RWPE2 (cell line): ENCODE data around the gene DHX34.

Source experiments
- ATAC-seq: fragments of 200-7000 bp; cut with Tn5 transposase; 3 replicates; pipeline ENCODE4 v1.9.1; 2021; ENCODE audit warnings: low read depth
- DNase-seq: peaks from one replicate; pipeline ENCODE4 v3.0.0-alpha.2; 2020; ENCODE audit warnings: low spot score
- H3K27ac ChIP-seq: fragments of 450-650 bp; 2 replicates; pipeline ENCODE4 v1.5.1; 2017; ENCODE audit warnings: mild to moderate bottlenecking; ENCODE audit not compliant: poor library complexity, severe bottlenecking
- H3K27me3 ChIP-seq: fragments of 250-450 bp; sonication (Bioruptor Pico); 2 replicates; pipeline ENCODE4 v1.5.1; 2021; ENCODE audit warnings: mild to moderate bottlenecking, moderate library complexity; ENCODE audit not compliant: insufficient read depth, poor library complexity, severe bottlenecking
- H3K36me3 ChIP-seq: fragments of 250-450 bp; sonication (Bioruptor Pico); 2 replicates; pipeline ENCODE4 v1.5.1; 2020; ENCODE audit warnings: low read depth, mild to moderate bottlenecking, moderate library complexity
- H3K4me1 ChIP-seq: fragments of 250-450 bp; sonication (Bioruptor Pico); 2 replicates; pipeline ENCODE4 v1.5.1; 2021; ENCODE audit warnings: mild to moderate bottlenecking, moderate library complexity; ENCODE audit not compliant: insufficient read depth, poor library complexity, severe bottlenecking
- H3K4me3 ChIP-seq: fragments of 250-450 bp; sonication (Bioruptor Pico); 2 replicates; pipeline ENCODE4 v1.5.1; 2021; ENCODE audit warnings: mild to moderate bottlenecking, moderate library complexity; ENCODE audit not compliant: severe bottlenecking
- H3K9me3 ChIP-seq: fragments of 250-450 bp; sonication (Bioruptor Pico); 2 replicates; pipeline ENCODE4 v1.5.1; 2021; ENCODE audit warnings: mild to moderate bottlenecking, moderate library complexity; ENCODE audit not compliant: severe bottlenecking
- TF ChIP-seq, protein P1 (sequence below): fragments of 450-650 bp; IDR thresholded peaks from one replicate; pipeline ENCODE4 v1.5.1; 2017; ENCODE audit warnings: mild to moderate bottlenecking, moderate library complexity; ENCODE audit not compliant: poor library complexity, severe bottlenecking

The DHX34 gene

DNA sequence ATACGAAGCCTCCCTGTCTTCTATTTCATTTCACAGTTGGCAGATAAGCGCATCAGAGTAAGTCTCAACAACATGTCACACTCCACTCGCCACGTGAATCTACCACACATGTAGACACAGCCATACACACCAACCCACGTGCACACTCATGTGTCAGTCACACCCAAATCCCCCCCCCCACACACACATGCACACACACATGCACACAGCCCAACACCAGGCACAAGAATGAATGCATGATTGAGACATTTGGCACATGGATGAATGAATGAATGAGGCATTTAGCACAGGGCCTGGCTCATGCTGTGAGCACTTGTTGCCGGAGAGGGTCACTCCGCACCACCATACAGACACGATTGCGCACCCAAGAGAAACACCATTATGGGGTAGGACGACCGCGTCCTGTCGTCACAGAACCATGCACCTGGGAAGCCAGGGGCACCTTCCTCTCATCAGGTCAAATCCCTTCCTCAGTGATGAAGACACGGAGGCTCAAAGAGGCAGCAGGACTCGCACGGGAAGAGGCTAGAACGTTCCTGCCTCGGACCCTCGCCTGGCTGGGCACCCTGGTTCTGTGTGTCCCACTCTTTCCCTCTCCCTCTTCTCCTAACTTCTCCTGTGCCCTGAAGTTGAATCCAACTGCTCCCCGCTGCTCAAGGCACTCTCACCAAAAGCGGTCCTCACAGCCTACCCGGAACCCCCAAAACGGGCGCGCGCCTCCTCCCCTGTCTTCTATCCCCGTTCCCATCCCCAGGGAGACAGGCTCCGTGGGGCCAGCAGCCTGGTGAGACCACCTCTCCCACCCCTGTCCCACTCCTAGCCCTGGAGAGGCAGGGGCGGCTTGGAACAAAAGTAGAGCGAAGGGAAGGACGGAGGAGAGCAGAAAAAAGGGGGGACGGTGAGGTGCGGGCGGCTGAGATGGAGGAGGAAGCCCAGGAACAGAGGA, 68.9 kb downstream of the DHX34 start:
- peak overlapping the region; percentile 59 for H3K4me3 ChIP-seq

DNA sequence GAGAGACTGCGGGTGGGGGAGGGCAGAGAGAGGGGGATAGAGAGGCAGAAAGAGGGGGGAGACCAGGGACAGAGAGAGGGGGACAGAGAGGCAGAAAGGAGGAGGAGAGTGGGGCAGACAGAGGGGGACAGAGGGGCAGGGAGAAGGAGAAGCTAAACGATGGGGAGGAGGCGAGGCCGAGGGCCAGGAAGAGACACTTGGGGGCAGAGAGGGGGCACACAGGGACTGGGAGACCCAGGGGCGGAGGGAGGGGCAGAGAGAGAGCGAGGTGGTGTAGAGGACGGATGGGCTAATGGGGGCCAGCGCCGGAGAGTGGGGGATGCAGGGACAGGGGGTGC, 69.5 kb downstream of the DHX34 start:
- H3K4me3 ChIP-seq = peak overlapping the region; percentile 59
- H3K27me3 ChIP-seq = peaks cover 43% of the 10 kb centered on the region
- TF ChIP-seq, protein P1, sequence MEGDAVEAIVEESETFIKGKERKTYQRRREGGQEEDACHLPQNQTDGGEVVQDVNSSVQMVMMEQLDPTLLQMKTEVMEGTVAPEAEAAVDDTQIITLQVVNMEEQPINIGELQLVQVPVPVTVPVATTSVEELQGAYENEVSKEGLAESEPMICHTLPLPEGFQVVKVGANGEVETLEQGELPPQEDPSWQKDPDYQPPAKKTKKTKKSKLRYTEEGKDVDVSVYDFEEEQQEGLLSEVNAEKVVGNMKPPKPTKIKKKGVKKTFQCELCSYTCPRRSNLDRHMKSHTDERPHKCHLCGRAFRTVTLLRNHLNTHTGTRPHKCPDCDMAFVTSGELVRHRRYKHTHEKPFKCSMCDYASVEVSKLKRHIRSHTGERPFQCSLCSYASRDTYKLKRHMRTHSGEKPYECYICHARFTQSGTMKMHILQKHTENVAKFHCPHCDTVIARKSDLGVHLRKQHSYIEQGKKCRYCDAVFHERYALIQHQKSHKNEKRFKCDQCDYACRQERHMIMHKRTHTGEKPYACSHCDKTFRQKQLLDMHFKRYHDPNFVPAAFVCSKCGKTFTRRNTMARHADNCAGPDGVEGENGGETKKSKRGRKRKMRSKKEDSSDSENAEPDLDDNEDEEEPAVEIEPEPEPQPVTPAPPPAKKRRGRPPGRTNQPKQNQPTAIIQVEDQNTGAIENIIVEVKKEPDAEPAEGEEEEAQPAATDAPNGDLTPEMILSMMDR = no peak
- DNase-seq = no peak
- no peaks in the 10 kb centered on the region for H3K9me3 ChIP-seq
- H3K4me1 ChIP-seq = peaks cover 4% of the 10 kb centered on the region
- H3K36me3 ChIP-seq = no peaks in the 10 kb centered on the region
- no peak for ATAC-seq
- no peak overlapping the region for H3K27ac ChIP-seq

More for the DNA sequence above, 68.9 kb downstream of the DHX34 start:
- Histone ChIP-seq H3K27me3 (peaks cover 37% of the 10 kb centered on the region), H3K27ac (no peak overlapping the region), H3K36me3 (no peaks in the 10 kb centered on the region), H3K9me3 (no peaks in the 10 kb centered on the region), H3K4me1 (peaks cover 4% of the 10 kb centered on the region)
- TF ChIP-seq, protein P1 = no peak
- no peak for DNase-seq
- ATAC-seq = peak; percentile 9; the same call in 1 of the 3 replicates

DNA sequence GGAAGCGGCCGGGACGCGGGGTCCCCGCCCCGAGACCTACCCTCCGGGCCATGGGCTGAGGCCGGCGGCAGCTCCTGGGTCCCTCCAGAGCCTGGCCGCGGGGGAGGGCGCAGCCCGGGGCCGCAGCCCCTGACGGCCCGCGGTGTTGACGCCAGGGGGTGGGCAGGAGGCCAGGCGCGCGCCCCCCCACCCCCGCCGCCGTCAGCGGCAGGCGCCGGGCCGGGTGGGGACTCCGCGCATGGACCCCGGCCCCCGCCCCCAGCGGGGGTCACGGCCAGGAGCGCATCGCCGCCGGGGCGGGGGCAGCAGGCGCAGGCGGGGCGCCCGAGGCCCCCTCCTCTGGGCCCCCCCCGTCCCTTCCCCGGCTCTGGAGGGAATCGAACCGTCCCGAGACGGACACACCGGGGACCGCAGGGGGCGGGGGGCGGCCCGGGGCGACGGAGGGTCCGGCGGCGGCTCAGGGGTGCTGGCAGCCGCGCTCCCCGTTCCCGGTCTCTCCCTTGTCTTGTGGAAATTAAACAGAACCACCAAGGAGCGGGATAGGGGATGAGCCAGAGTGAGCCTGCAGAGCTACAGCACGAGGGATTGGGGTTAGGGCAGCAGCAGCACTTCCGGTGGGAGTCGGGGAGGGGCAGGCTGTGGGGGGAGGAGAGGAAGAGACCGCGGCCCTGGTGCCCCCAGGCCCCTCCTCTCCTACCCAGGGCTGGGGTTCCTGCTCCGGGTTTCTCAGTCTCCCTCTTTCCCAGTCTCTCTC, 70.1 kb downstream of the DHX34 start, which contains the start of gene MEIS3:
TSS of gene MEIS3 (minus strand) at position 498 of the 754 bp plus-strand sequence. CDS start at position 52, 446 bp downstream.
- peak within 1 kb of the TSS; percentile 59 for H3K4me3 ChIP-seq
- TF ChIP-seq, protein P1 = no peak
- ATAC-seq (peak; percentile 21; the same call in 2 of the 3 replicates), DNase-seq (no peak)
- no peaks in the 10 kb centered on the region for H3K36me3 ChIP-seq
- H3K27me3 ChIP-seq = peaks cover 48% of the 10 kb centered on the region
- H3K4me1 ChIP-seq = peaks cover 4% of the 10 kb centered on the region
- no peak within 1 kb of the TSS for H3K27ac ChIP-seq
- H3K9me3 ChIP-seq = no peaks in the 10 kb centered on the region

DNA sequence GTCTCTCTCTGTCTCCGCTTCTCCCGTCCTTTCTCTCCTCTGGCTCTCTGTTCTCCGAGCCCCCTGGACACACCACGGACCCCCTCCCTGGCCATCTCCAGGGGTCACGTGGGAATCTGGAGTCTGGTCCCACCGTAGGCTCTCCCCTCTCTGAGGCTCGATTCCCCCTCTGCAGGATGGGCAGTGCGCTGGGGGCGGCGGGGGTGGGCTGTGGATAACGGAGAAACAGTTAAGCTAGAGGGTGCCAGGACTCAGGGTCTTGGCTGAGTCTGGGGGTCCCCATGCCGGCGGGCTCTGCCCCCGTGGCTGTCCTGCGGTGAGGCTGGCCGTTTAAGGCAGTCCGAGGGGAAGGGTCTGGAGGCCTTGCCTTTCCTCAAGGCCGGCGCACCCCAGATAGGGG, 70.7 kb downstream of the DHX34 start:
- Histone ChIP-seq H3K4me1 (peaks cover 4% of the 10 kb centered on the region), H3K27me3 (peaks cover 53% of the 10 kb centered on the region), H3K36me3 (no peaks in the 10 kb centered on the region), H3K27ac (no peak overlapping the region), H3K9me3 (no peaks in the 10 kb centered on the region), H3K4me3 (no peak overlapping the region)
- ATAC-seq (no peak), DNase-seq (no peak)
- TF ChIP-seq, protein P1 = no peak
